B cell (primary cell): ENCODE measurements around the gene HSPB7. TPM values are rescaled to one million over a fixed set of nuclear protein-coding genes. Genes with fewer than 3 reads are reported as not detected.

Experiments used
- ATAC-seq: fragments of 200-7000 bp; cut with Tn5 transposase; one replicate; pipeline ENCODE4 v1.10.0; 2021; ENCODE audit warnings: low read depth, mild to moderate bottlenecking, moderate number of reproducible peaks, moderate library complexity
- CTCF ChIA-PET: fragments of 350-600 bp; sonication (Branson Sonifier 250); formaldehyde crosslinking; loops from one replicate; lab custom pipeline; 2021; ENCODE audit warnings: antibody characterized with exemption, inconsistent platforms; lab: Charles Lee
- POLR2A ChIA-PET: fragments of 350-600 bp; sonication (Branson Sonifier 250); formaldehyde crosslinking; loops from one replicate; lab custom pipeline; 2021; ENCODE audit warnings: antibody characterized with exemption; lab: Charles Lee
- DNase-seq: peaks from one replicate; pipeline ENCODE4 v3.0.0; 2013
- H2AFZ ChIP-seq: 2 replicates; pipeline ENCODE4 v1.6.1; 2012; ENCODE audit warnings: mild to moderate bottlenecking, low read depth, low read length; ENCODE audit not compliant: insufficient read depth, poor library complexity, severe bottlenecking
- H3K27ac ChIP-seq, 2 donors: 1 replicate in 1 of 2; 2 replicates in 1 of 2; pipeline ENCODE4 v1.5.1; 2012 to 2013; ENCODE audit warnings: low read length in 2 of 2, mild to moderate bottlenecking in 2 of 2, moderate library complexity in 1 of 2
- H3K27me3 ChIP-seq, 4 experiments: fragments of 200-600 bp in 1 of 4; sonication (generic) in 1 of 4; replicated peaks in 1 of 4; 1 replicate in 2 of 4; 2 replicates in 2 of 4; pipeline versions ENCODE4 v1.6.1 to v1.7.0; 2013 to 2016; ENCODE audit warnings: low read length in 3 of 4, mild to moderate bottlenecking in 2 of 4, mixed read lengths in 1 of 4, moderate library complexity in 1 of 4; ENCODE audit not compliant: insufficient read depth in 4 of 4, control insufficient read depth in 3 of 4; ENCODE audit errors: control extremely low read depth in 1 of 4
- H3K36me3 ChIP-seq, 2 experiments: replicated peaks in 1 of 2; 1 replicate in 1 of 2; 2 replicates in 1 of 2; pipeline versions ENCODE4 v1.6.1 to v1.7.1; 2013; ENCODE audit warnings: low read length in 1 of 2; ENCODE audit not compliant: insufficient read depth in 2 of 2, control insufficient read depth in 1 of 2; ENCODE audit errors: control extremely low read depth in 1 of 2, extremely low read depth in 1 of 2
- H3K4me1 ChIP-seq, 2 donors: fragments of 200-600 bp in 1 of 2; sonication (generic) in 1 of 2; 1 replicate in 1 of 2; 2 replicates in 1 of 2; pipeline versions ENCODE4 v1.5.1 to v1.6.1; 2013 to 2017; ENCODE audit warnings: low read length in 2 of 2; ENCODE audit not compliant: control insufficient read depth in 2 of 2, insufficient read depth in 2 of 2
- H3K4me2 ChIP-seq: replicated peaks from 2 replicates; pipeline ENCODE3; 2012; ENCODE audit warnings: mild to moderate bottlenecking, low read depth, low read length; ENCODE audit not compliant: poor library complexity, severe bottlenecking
- H3K4me3 ChIP-seq, 5 experiments: fragments of 200-600 bp in 1 of 5; sonication (generic) in 1 of 5; 1 replicate in 3 of 5; 2 replicates in 2 of 5; pipeline versions ENCODE4 v1.5.1 to v1.7.0; 2011 to 2016; ENCODE audit warnings: low read length in 4 of 5, mild to moderate bottlenecking in 4 of 5, low read depth in 2 of 5, control low read depth in 1 of 5, moderate library complexity in 1 of 5; ENCODE audit not compliant: insufficient read depth in 1 of 5; ENCODE audit errors: control extremely low read depth in 1 of 5, extremely low read depth in 1 of 5
- H3K79me2 ChIP-seq: fragments of 200-600 bp; sonication (generic); one replicate; pipeline ENCODE4 v1.6.0; 2016; ENCODE audit warnings: low read length; ENCODE audit not compliant: control insufficient read depth, insufficient read depth
- H3K9ac ChIP-seq: fragments of 200-600 bp; sonication (generic); 2 replicates; pipeline ENCODE4 v1.6.1; 2017; ENCODE audit warnings: mild to moderate bottlenecking, low read length, moderate library complexity
- H3K9me3 ChIP-seq, 3 donors: one replicate each; pipeline versions ENCODE4 v1.6.1 to v1.7.1; 2013; ENCODE audit warnings: low read length in 2 of 3; ENCODE audit not compliant: control insufficient read depth in 2 of 3, insufficient read depth in 1 of 3; ENCODE audit errors: control extremely low read depth in 1 of 3
- H4K20me1 ChIP-seq: 2 replicates; pipeline ENCODE4 v1.6.0; 2012; ENCODE audit warnings: mild to moderate bottlenecking, low read length; ENCODE audit not compliant: insufficient read depth, control insufficient read depth, poor library complexity, severe bottlenecking
- H3K27ac Mint-ChIP-seq: one replicate; pipeline ENCODE4 v1.8.0; 2021; ENCODE audit warnings: mixed read lengths
- H3K27me3 Mint-ChIP-seq: one replicate; pipeline ENCODE4 v1.8.0; 2021; ENCODE audit warnings: mixed read lengths
- H3K4me1 Mint-ChIP-seq: one replicate; pipeline ENCODE4 v1.8.0; 2021; ENCODE audit warnings: mixed read lengths
- H3K4me3 Mint-ChIP-seq: one replicate; pipeline ENCODE4 v1.8.0; 2021; ENCODE audit warnings: mixed read lengths
- H3K9me3 Mint-ChIP-seq: one replicate; pipeline ENCODE4 v1.8.0; 2022; ENCODE audit warnings: mixed read lengths; ENCODE audit not compliant: insufficient read depth
- CTCF ChIP-seq: fragments of 200-600 bp; IDR thresholded peaks from one replicate; pipeline ENCODE4 v1.8.0; 2022; ENCODE audit warnings: antibody characterized with exemption, mild to moderate bottlenecking
- EZH2 ChIP-seq: IDR thresholded peaks from 2 replicates; pipeline ENCODE4 v1.6.1; 2012; ENCODE audit warnings: borderline replicate concordance, low read depth, mild to moderate bottlenecking, moderate library complexity, low read length; ENCODE audit not compliant: insufficient read depth, poor library complexity, severe bottlenecking
- WGBS: methylation state at CpG from one replicate; pipeline ENCODE4 v1.1.5; 2013; ENCODE audit warnings: missing lambda C conversion rate; ENCODE audit not compliant: insufficient coverage; 5-methylcytosine and 5-hydroxymethylcytosine counted together
- intact Hi-C: fragments of 100-400 bp; cut with micrococcal nuclease; formaldehyde crosslinking; loops from one replicate; pipeline ENCODE4 v1.10.0; 2022
- polyA plus RNA-seq: library from polyadenylated mRNA; depleted of rRNA; stranded (reverse); fragments of >200 nt; gene quantifications from 2 replicates; pipeline ENCODE4 v1.2.3, GENCODE V29; 2012
- total RNA-seq, 2 donors: library from RNA; stranded (reverse); fragments of 120-200 nt in 1 of 2; gene quantifications; 1 replicate in 1 of 2; 2 replicates in 1 of 2; pipeline versions ENCODE4 v1.2.3 to v1.2.4, GENCODE V29; 2013 to 2022

The HSPB7 gene
- total and polyA plus RNA-seq, 2 donors (not counting 1 experiment from before 2014, with no cell fraction given) = not detected

DNA sequence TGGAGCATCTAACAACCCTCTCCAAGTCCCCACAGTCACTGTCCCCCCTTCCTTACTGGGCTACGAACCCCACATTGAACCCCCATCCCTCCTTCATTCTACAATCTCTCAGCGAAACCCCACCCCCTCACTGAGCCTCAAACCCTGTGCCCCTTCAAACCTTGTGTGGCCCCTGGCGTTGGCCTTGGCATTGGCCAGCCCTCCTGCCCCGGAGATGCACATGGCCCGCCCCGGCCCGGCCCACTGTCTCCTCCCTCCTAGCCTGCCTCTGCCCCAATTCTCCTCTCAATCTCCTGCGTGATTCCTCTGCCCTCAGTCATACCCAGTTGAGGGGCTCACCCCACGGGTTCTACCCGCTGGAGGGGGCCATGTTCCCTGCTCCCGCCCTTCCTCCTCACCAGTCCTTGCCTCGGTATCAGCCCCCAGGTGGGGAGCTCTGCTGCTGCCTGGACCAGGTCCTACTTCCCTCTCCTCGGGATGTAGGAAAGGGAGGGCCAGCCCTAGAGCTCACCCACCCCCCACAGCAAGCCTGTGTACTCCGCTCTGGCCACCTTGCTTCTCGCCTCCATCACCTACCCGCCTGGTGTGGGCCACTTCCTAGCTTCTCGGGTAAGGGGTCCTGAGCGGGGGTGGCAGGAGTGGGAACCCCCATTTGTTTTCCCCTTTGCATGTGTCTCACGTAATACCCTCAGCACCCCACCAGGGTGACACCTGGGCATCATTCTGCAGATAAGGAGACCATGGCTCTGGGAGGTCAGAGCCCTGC, 10.6 kb upstream of the HSPB7 start:
- Mint-ChIP-seq H3K9me3 (no peaks in the 10 kb centered on the region), H3K27me3 (peaks cover 30% of the 10 kb centered on the region), H3K4me1 (peaks cover 7% of the 10 kb centered on the region), H3K4me3 (no peak overlapping the region), H3K27ac (no peak overlapping the region)
- no peak overlapping the region for H3K4me2 ChIP-seq
- ChIA-PET POLR2A (no interaction called here), CTCF (no interaction called here)
- intact Hi-C loops = no loop called here
- H3K36me3 ChIP-seq = no peaks in the 10 kb centered on the region
- peaks cover 0 to 30% (median 6%) of the 10 kb centered on the region in 4 experiments for H3K27me3 ChIP-seq
- DNase-seq (no peak), ATAC-seq (no peak)
- TF ChIP-seq EZH2 = no peak
- no peak for TF ChIP-seq CTCF
- H3K9ac ChIP-seq = no peak overlapping the region
- H3K79me2 ChIP-seq = no peaks in the 10 kb centered on the region
- no peaks in the 10 kb centered on the region for H4K20me1 ChIP-seq
- no peaks in the 10 kb centered on the region for H3K9me3 ChIP-seq
- H3K27ac ChIP-seq = no peak overlapping the region
- H2AFZ ChIP-seq = no peak overlapping the region
- H3K4me1 ChIP-seq = peaks cover 6 to 11% of the 10 kb centered on the region in 2 donors
- WGBS = 56% methylated on average over 19 of the region's 19 CpGs
- H3K4me3 ChIP-seq = no peak overlapping the region
